ENCODE measurements around the gene NANS. TPM values are rescaled to one million over a fixed set of nuclear protein-coding genes. Genes with fewer than 3 reads are reported as not detected.

NANS gene
- total and polyA plus RNA-seq, 12 donors = 20.0 to 141 (median 30.9) TPM

- no peaks in the 10 kb centered on the region for H3K9me3 ChIP-seq
- no peak overlapping the region for H3K4me3 ChIP-seq
- WGBS, 2 donors = 84 to 90% methylated on average over 5 of the region's 5 CpGs
- no peak for ATAC-seq
- no peaks in the 10 kb centered on the region for H3K27me3 ChIP-seq
- no peak for TF ChIP-seq CTCF (IDR thresholded peaks at IDR 0.05)
- intact Hi-C loops (cut with DNase I) = loop anchor here in 5 of 10 donors (5.0 to 10.0 kb wide), 4 partner anchors 116 to 186 kb away; partner anchors contain the start of gene CORO2A (in 1 of the 5)
- H3K36me3 ChIP-seq = peaks cover 0 to 74% (median 27%) of the 10 kb centered on the region in 9 donors
- H3K4me1 ChIP-seq = peaks cover 0 to 49% (median 9%) of the 10 kb centered on the region in 9 donors
- DNase-seq = no peak
- no peak overlapping the region for H3K27ac ChIP-seq
Observed at GRCh38 chr9:98078895-98079294, 22.4 kb downstream of the NANS start.

DNA sequence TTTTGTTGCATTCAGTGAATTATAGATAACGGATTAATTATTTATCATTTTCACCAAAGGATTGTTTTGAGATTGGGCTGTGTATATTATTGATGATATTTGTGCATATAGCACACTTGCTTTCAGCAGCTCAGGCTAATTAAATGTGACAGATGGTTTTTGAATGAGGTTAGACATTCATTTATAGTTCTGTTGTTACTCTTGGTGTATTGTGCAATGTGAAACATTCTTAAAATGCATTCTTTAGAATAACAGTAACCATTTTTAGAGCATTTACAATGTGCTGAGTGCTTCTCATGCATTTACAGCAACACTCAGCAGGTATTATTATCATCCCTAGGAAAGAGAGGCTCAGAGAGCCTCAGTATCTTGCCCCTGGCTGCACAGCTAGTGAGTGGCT is 23.8 kb downstream of the NANS start:
- DNase-seq (no peak), ATAC-seq (no peak)
- Histone ChIP-seq H3K27ac (no peak overlapping the region), H3K4me3 (no peak overlapping the region), H3K27me3 (no peaks in the 10 kb centered on the region), H3K36me3 (peaks cover 0 to 89% (median 27%) of the 10 kb centered on the region in 9 donors), H3K9me3 (no peaks in the 10 kb centered on the region), H3K4me1 (peaks cover 0 to 35% (median 0%) of the 10 kb centered on the region in 9 donors)
- WGBS, 2 donors = 99 to 100% methylated on average over 1 of the region's 1 CpG
- TF ChIP-seq CTCF (IDR thresholded peaks at IDR 0.05) = no peak
- intact Hi-C loops (cut with DNase I) = no loop called here

- intact Hi-C loops (cut with DNase I) = no loop called here
- Histone ChIP-seq H3K27me3 (no peaks in the 10 kb centered on the region), H3K4me1 (peaks cover 0 to 30% (median 0%) of the 10 kb centered on the region in 9 donors), H3K27ac (peak overlapping the region in 1 of 10 donors; percentile 50), H3K36me3 (peaks cover 0 to 92% (median 27%) of the 10 kb centered on the region in 9 donors), H3K4me3 (no peak overlapping the region), H3K9me3 (no peaks in the 10 kb centered on the region)
- ATAC-seq (no peak), DNase-seq (no peak)
- 95 to 97% methylated on average over 12 of the region's 12 CpGs for WGBS, 2 donors
- TF ChIP-seq CTCF (IDR thresholded peaks at IDR 0.05) = no peak
Observed at GRCh38 chr9:98080780-98081179, 24.2 kb downstream of the NANS start.

GRCh38 chr9:98081477-98082219 is 25.1 kb downstream of the NANS start:
- peak in 2 of 8 donors; percentile 46 to 64 for ATAC-seq
- Histone ChIP-seq H3K36me3 (peaks cover 0 to 90% (median 27%) of the 10 kb centered on the region in 9 donors), H3K27ac (peak overlapping the region in 1 of 10 donors; percentile 50), H3K27me3 (no peaks in the 10 kb centered on the region), H3K4me1 (peaks cover 0 to 25% (median 0%) of the 10 kb centered on the region in 9 donors), H3K9me3 (no peaks in the 10 kb centered on the region), H3K4me3 (no peak overlapping the region)
- DNase-seq = no peak
- intact Hi-C loops (cut with DNase I) = no loop called here
- TF ChIP-seq CTCF (IDR thresholded peaks at IDR 0.05) = no peak
- WGBS, 2 donors = 78 to 81% methylated on average over 6 of the region's 6 CpGs

Measured in heart right ventricle (tissue), 16 donors.